Stomach (tissue), 4 donors: ENCODE results near the gene TRAF3.

Source experiments
- CTCF ChIP-seq, 7 experiments: fragments of 450-650 bp in 4 of 7; fragments of 200-600 bp in 3 of 7; sonication (generic) in 3 of 7; IDR thresholded peaks; one replicate each; pipeline ENCODE4 v1.5.1; 2016 to 2019; ENCODE audit warnings: antibody characterized with exemption in 7 of 7, control low read depth in 2 of 7, mild to moderate bottlenecking in 1 of 7
- POLR2A ChIP-seq, 4 donors: fragments of 450-650 bp; IDR thresholded peaks; one replicate each; pipeline ENCODE4 v1.6.1; 2016; ENCODE audit warnings: antibody characterized with exemption in 4 of 4, control low read depth in 2 of 4, mild to moderate bottlenecking in 1 of 4, moderate library complexity in 1 of 4
- POLR2AphosphoS5 ChIP-seq, 3 donors: sonication (generic); formaldehyde crosslinking; IDR thresholded peaks; one replicate each; pipeline ENCODE4 v1.6.1; 2016; ENCODE audit warnings: antibody characterized with exemption in 3 of 3

DNA sequence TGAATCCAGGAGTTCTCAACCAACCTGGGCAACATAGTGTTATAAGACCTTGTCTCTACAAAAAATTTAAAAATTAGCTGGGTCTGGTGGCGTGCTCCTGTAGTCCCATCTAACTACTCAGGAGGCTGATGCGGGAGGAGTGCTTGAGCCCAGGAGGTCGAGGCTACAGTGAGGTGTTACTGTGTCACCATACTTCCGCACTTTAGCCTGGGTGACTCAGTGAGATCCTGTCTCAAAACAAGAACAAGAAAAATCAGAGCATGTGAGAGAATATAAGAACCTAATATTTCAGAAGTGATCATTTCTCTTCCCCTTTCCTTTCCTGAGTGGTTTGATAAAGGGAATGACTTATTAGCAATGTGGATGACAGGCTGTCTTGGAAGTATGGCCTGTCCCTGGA lies 9.5 kb downstream of the TRAF3 start:
- TF ChIP-seq CTCF (IDR thresholded peaks at IDR 0.05) (no peak), POLR2AphosphoS5 (IDR thresholded peaks at IDR 0.05) (no peak), POLR2A (IDR thresholded peaks at IDR 0.05) (no peak)
